Measurements from ENCODE around the gene SLC2A13.

- TF ChIP-seq FOS (IDR thresholded peaks at IDR 0.05; ENCODE audit: borderline replicate concordance, insufficient read depth, low read length) (no peak), POLR2A (IDR thresholded peaks at IDR 0.05; ENCODE audit: low read depth, low read length) (no peak), GATA2 (IDR thresholded peaks at IDR 0.05; ENCODE audit: insufficient read depth, insufficient read length, low read depth, low read length) (no peak), JUN (IDR thresholded peaks at IDR 0.05; ENCODE audit: borderline replicate concordance, insufficient read depth, insufficient read length, low read depth) (no peak), MAX (IDR thresholded peaks at IDR 0.05; ENCODE audit: insufficient read depth, insufficient read length) (no peak), EZH2 (IDR thresholded peaks at IDR 0.05; ENCODE audit: borderline replicate concordance, low read depth, low read length, severe bottlenecking) (no peak)
- TF ChIP-seq, protein P1, sequence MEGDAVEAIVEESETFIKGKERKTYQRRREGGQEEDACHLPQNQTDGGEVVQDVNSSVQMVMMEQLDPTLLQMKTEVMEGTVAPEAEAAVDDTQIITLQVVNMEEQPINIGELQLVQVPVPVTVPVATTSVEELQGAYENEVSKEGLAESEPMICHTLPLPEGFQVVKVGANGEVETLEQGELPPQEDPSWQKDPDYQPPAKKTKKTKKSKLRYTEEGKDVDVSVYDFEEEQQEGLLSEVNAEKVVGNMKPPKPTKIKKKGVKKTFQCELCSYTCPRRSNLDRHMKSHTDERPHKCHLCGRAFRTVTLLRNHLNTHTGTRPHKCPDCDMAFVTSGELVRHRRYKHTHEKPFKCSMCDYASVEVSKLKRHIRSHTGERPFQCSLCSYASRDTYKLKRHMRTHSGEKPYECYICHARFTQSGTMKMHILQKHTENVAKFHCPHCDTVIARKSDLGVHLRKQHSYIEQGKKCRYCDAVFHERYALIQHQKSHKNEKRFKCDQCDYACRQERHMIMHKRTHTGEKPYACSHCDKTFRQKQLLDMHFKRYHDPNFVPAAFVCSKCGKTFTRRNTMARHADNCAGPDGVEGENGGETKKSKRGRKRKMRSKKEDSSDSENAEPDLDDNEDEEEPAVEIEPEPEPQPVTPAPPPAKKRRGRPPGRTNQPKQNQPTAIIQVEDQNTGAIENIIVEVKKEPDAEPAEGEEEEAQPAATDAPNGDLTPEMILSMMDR (IDR thresholded peaks at IDR 0.05; ENCODE audit: extremely low read depth in 1 of 2, insufficient read depth in 1 of 2, low read depth in 1 of 2, low read length in 2 of 2): no peak
Observed at GRCh38 chr12:39839072-39839471, 266.8 kb downstream of the SLC2A13 start.
